Peyer's patch (tissue), 4 donors: ENCODE data around the gene GPR160. TPM values are rescaled to one million over a fixed set of nuclear protein-coding genes. Genes with fewer than 3 reads are reported as not detected.
"Not testable (repeated sequence)": the region's sequence is repeated elsewhere in the genome, so short reads cannot be mapped to it uniquely, and the experiment has no call there.

Experiments
- DNase-seq, 3 donors: peaks; one replicate each; pipeline ENCODE4 v3.0.0-alpha.2; 2017 to 2019
- H3K27ac ChIP-seq, 4 donors: fragments of 200-600 bp; sonication (generic); one replicate each; pipeline ENCODE4 v1.5.1; 2016 to 2019
- H3K27me3 ChIP-seq, 2 donors: fragments of 200-600 bp; sonication (generic); one replicate each; pipeline ENCODE4 v1.5.1; 2019
- H3K36me3 ChIP-seq, 3 donors: fragments of 200-600 bp; sonication (generic); one replicate each; pipeline ENCODE4 v1.5.1; 2016 to 2019
- H3K4me1 ChIP-seq, 4 donors: fragments of 200-600 bp; sonication (generic); one replicate each; pipeline ENCODE4 v1.5.1; 2016 to 2019
- H3K4me3 ChIP-seq, 4 donors: fragments of 200-600 bp; sonication (generic); 1 replicate in 3 of 4; 2 replicates in 1 of 4; pipeline ENCODE4 v1.5.1; 2016 to 2019; ENCODE audit warnings: mild to moderate bottlenecking in 1 of 4
- H3K9me3 ChIP-seq, 4 donors: fragments of 200-600 bp; sonication (generic); one replicate each; pipeline ENCODE4 v1.5.1; 2016 to 2019; ENCODE audit warnings: mild to moderate bottlenecking in 1 of 4
- CTCF ChIP-seq, 6 experiments: fragments of 450-650 bp in 4 of 6; fragments of 200-600 bp in 2 of 6; sonication (generic) in 1 of 6; IDR thresholded peaks; one replicate each; pipeline ENCODE4 v1.5.1; 2017 to 2019; ENCODE audit warnings: antibody characterized with exemption in 6 of 6, mild to moderate bottlenecking in 3 of 6, moderate library complexity in 1 of 6
- POLR2A ChIP-seq, 2 donors: fragments of 450-650 bp; IDR thresholded peaks; one replicate each; pipeline ENCODE4 v1.5.1; 2017; ENCODE audit warnings: antibody characterized with exemption in 2 of 2, mild to moderate bottlenecking in 2 of 2, moderate library complexity in 2 of 2
- total RNA-seq, 4 donors: library from RNA; depleted of rRNA; stranded (reverse); fragments of >200 nt; gene quantifications; one replicate each; pipeline ENCODE4 v1.1.0, GENCODE V29; 2016

The GPR160 gene
- total RNA-seq, 4 donors from 2014 or later, result 144 to 231 (median 203) TPM

DNA sequence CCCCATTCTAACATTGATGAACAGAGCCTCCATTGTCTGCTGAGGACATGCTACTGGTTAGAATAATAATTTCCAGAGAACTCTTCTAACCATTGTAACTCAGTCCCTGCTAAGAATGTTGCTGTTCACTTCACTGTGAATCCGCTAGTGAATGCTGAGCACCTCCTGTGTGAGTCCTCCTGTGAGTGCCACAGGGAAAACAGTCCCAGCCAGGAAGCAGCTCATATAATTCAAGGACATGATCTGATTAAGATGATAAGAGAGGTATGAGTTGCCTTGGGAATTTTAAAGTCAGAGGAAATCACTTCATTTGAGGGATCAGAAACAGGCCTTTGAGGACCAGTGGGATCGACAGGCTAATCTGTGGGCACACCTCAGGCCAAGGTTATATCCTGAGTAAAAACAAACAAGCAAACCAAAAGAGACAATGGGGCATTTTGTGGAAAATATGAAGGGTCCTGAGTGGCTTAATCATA is 33.9 kb upstream of the GPR160 start:
- H3K9me3 ChIP-seq, result no peaks in the 10 kb centered on the region
- H3K4me3 ChIP-seq, result no peak overlapping the region
- TF ChIP-seq POLR2A (IDR thresholded peaks at IDR 0.05), result no peak
- no peak for TF ChIP-seq CTCF (IDR thresholded peaks at IDR 0.05)
- H3K27ac ChIP-seq, result peak overlapping the region in 1 of 4 donors; percentile 12
- no peaks in the 10 kb centered on the region for H3K27me3 ChIP-seq
- peaks cover 0 to 5% (median 0%) of the 10 kb centered on the region in 4 donors for H3K4me1 ChIP-seq
- no peak for DNase-seq
- no peaks in the 10 kb centered on the region for H3K36me3 ChIP-seq

DNA sequence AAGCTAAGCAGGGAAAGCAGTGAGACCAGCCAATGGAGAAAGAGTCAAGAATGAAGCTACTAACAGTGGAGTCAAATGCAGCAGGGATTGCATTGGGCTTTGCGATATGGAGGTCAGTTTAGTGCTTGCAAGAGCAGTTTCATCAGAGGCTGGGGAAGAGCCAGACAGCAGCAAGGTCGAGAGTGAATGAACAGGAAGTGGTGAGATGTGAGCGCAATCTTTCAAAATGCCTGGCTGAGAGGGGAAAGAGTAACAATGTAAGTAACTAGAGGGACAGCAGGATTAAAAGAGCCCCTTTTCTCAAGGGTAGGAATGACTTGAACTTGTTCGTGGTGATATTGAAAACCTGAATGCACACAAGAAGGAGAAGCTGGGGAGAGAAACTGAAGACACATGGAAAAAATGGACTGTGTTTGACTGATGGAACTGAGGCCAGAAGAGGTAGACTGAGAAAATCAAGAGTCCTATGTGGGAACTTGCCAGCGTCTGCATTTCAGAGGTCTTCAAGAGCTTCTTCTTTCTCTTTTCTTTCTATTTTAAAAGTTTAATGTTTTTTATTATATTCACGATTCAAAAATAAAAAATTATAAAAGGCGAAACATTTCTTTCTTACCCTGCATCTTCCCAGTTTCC is 30.6 kb upstream of the GPR160 start:
- no peak for TF ChIP-seq POLR2A (IDR thresholded peaks at IDR 0.05)
- TF ChIP-seq CTCF (IDR thresholded peaks at IDR 0.05), result no peak
- no peaks in the 10 kb centered on the region for H3K27me3 ChIP-seq
- H3K36me3 ChIP-seq, result no peaks in the 10 kb centered on the region

DNA sequence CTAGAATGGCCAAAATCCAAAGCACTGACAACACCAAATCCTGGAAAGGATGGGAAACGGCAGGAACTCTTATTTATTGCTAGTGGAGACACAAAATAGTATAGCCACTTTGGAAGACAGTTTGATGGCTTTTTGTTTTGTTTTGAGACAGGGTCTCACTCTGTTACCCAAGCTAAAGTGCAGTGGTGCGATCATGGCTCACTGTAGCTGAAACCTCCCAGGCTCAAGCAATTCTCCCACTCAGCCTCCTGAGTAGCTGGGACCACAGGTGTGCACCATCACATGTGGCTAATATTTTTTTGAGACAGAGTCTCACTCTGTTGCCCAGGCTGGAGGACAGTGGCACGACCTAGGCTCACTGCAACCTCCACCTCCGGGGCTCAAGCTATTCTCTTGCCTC is 27.3 kb upstream of the GPR160 start:
- DNase-seq, result no peak
- no peaks in the 10 kb centered on the region for H3K27me3 ChIP-seq
- no peaks in the 10 kb centered on the region for H3K4me1 ChIP-seq
- no peaks in the 10 kb centered on the region for H3K36me3 ChIP-seq
- H3K9me3 ChIP-seq, result no peaks in the 10 kb centered on the region
- H3K27ac ChIP-seq, result no peak overlapping the region
- TF ChIP-seq CTCF (IDR thresholded peaks at IDR 0.05), result no peak
- no peak for TF ChIP-seq POLR2A (IDR thresholded peaks at IDR 0.05)
- H3K4me3 ChIP-seq, result no peak overlapping the region

More for the DNA sequence above, 30.6 kb upstream of the GPR160 start:
- DNase-seq, result peak in 2 of 3 donors; percentile 49 to 58
- Histone ChIP-seq H3K4me1 (peaks cover 0 to 5% (median 0%) of the 10 kb centered on the region in 4 donors), H3K27ac (no peak overlapping the region), H3K4me3 (no peak overlapping the region), H3K9me3 (no peaks in the 10 kb centered on the region)

DNA sequence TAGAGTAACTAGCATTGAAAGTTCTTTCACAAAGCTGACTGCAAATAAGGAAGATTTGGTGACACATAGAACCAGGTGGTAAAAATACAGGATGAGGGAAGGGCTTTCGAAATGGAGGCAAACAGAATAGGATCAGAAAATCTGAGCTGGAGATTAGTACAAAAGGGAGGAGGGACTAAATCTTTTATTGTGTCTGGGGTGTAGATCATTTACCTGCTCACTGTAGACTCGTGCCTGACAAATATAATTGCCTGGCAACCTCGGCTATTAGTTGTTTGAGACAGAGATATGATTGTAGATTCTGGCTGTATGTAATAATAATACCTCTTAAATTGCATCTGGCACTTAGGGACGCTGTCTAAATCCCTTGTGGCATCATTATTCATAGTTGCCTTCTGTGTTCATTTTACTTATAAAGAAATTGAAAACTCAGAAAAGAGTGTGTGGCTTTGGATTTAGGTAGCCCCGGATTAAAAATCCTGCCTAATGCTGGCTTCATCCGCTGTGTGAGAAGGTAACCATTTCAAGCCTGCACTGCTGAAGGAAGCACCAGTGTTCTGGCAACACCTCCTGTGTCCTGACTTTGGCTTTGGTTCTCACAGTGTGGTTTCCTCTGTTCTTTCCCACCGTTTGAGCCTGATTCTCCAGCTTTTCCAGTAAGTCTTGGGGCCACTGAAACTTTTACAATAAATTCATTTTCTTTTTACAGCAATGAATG is 25.0 kb upstream of the GPR160 start:
- no peaks in the 10 kb centered on the region for H3K4me1 ChIP-seq
- no peaks in the 10 kb centered on the region for H3K27me3 ChIP-seq
- H3K36me3 ChIP-seq, result no peaks in the 10 kb centered on the region
- H3K4me3 ChIP-seq, result no peak overlapping the region
- no peaks in the 10 kb centered on the region for H3K9me3 ChIP-seq
- no peak for TF ChIP-seq CTCF (IDR thresholded peaks at IDR 0.05)
- DNase-seq, result no peak
- H3K27ac ChIP-seq, result no peak overlapping the region

DNA sequence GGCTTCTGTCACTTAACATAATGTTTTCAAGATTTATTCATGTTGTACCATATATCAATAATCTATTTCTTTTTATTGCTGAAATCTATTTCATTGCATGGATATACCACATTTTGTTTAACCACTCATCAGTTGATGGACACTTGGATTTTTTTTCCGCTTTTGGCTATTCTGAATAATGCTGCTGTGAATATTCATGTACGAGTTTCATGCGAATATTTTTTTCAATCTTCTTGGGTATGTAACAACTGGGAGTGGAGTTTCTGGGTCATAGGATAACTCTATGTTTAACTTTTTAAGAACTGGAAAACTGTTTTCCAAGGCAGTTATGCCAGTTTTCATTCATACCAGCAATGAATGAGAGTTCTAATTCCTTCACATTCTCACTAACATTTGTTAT is 21.7 kb upstream of the GPR160 start:
- no peak for DNase-seq
- Histone ChIP-seq H3K36me3 (no peaks in the 10 kb centered on the region), H3K27ac (no peak overlapping the region), H3K4me1 (no peaks in the 10 kb centered on the region), H3K9me3 (no peaks in the 10 kb centered on the region), H3K27me3 (no peaks in the 10 kb centered on the region), H3K4me3 (no peak overlapping the region)
- TF ChIP-seq POLR2A (IDR thresholded peaks at IDR 0.05), result no peak
- TF ChIP-seq CTCF (IDR thresholded peaks at IDR 0.05), result no peak

DNA sequence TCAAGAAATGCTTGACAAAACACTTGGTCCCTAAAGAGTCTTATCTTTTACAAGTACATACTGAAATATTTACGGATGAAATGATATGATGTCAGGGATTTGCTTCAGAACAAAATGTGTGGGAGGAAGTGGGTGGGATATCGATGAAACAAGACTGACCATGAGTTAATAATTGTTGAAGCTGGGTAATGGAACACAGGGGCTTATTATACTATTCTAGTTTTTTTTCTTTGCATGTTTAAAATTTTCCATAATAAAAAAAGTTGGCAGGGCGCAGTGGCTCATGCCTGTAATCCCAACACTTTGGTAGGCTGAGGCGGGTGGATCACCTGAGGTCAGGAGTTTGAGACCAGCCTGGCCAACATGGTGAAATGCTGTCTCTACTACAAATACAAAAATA is 18.5 kb upstream of the GPR160 start:
- not testable (repeated sequence) for H3K27me3 ChIP-seq, H3K4me1 ChIP-seq, H3K4me3 ChIP-seq, H3K9me3 ChIP-seq, H3K27ac ChIP-seq, H3K36me3 ChIP-seq, DNase-seq
